ENCODE measurements around the gene FCSK. TPM values are rescaled to one million over a fixed set of nuclear protein-coding genes. Genes with fewer than 3 reads are reported as not detected.

The FCSK gene
- total and polyA plus RNA-seq, 2 of the 13 experiments (the other 11 are each of a cell fraction or from before 2014, with no cell fraction given) = 9.1 to 19.2 TPM

GRCh38 chr16:70470927-70471341 lies 16.5 kb downstream of the FCSK start (continued):
- no peak for TF ChIP-seq LRRFIP1 (CRISPR knock-in tag; conservative IDR thresholded peaks at IDR 0.05)
- no peak for TF ChIP-seq HOMEZ (CRISPR knock-in tag; IDR thresholded peaks at IDR 0.05; ENCODE audit: low read depth)
- peak; percentile 47; the same call in 1 of the 2 replicates for TF ChIP-seq ZNF274 (CRISPR knock-in tag; IDR thresholded peaks at IDR 0.05)
- peak; percentile 48; the same call in 1 of the 2 replicates for TF ChIP-seq MEF2D (CRISPR knock-in tag; IDR thresholded peaks at IDR 0.05)
- TF ChIP-seq CSRNP1 (CRISPR knock-in tag; IDR thresholded peaks at IDR 0.05) = no peak
- no peak for TF ChIP-seq SIN3A (IDR thresholded peaks at IDR 0.05; ENCODE audit: borderline replicate concordance, low read depth, low read length)
- no peak for TF ChIP-seq ONECUT2 (CRISPR knock-in tag; IDR thresholded peaks at IDR 0.05)
- TF ChIP-seq ZNF275 (CRISPR knock-in tag; IDR thresholded peaks at IDR 0.05; ENCODE audit: borderline replicate concordance) = no peak
- no peak for TF ChIP-seq ZNF644 (CRISPR knock-in tag; IDR thresholded peaks at IDR 0.05; ENCODE audit: low read depth)
- no peak for TF ChIP-seq ZNF75D (CRISPR knock-in tag; IDR thresholded peaks at IDR 0.05; ENCODE audit: borderline replicate concordance)
- TF ChIP-seq ZFY (CRISPR knock-in tag; IDR thresholded peaks at IDR 0.05) = peak; percentile 61; the same call in 1 of the 2 replicates
- no peak for TF ChIP-seq ZNF18 (CRISPR knock-in tag; IDR thresholded peaks at IDR 0.05; ENCODE audit: insufficient replicate concordance)
- TF ChIP-seq ETV5 (CRISPR knock-in tag; IDR thresholded peaks at IDR 0.05; ENCODE audit: borderline replicate concordance) = no peak

Data from HepG2 (cell line).